GM12878 (cell line): Measurements from ENCODE around the gene ANKRD13C. TPM values are rescaled to one million over a fixed set of nuclear protein-coding genes. Genes with fewer than 3 reads are reported as not detected.

ENCODE experiments used
- BCLAF1 ChIP-seq: fragments of 450-650 bp; IDR thresholded peaks from 2 replicates; pipeline ENCODE4 v1.6.1; 2017; ENCODE audit warnings: antibody characterized with exemption, mild to moderate bottlenecking, moderate library complexity
- CEBPZ ChIP-seq: fragments of 150-350 bp; IDR thresholded peaks from 2 replicates; pipeline ENCODE4 v1.6.1; 2016; ENCODE audit warnings: low read depth, low read length
- CREB1 ChIP-seq: IDR thresholded peaks from 2 replicates; pipeline ENCODE4 v1.6.1; 2012; ENCODE audit warnings: low read depth, mild to moderate bottlenecking, inconsistent platforms
- ELK1 ChIP-seq: IDR thresholded peaks from 2 replicates; pipeline ENCODE4 v1.6.1; 2012; ENCODE audit warnings: low read depth, low read length, improper control_type of control experiment
- EZH2 ChIP-seq: IDR thresholded peaks from 2 replicates; pipeline ENCODE4 v1.6.1; 2012; ENCODE audit warnings: low read depth, mild to moderate bottlenecking, control low read depth, inconsistent platforms, low read length, borderline replicate concordance; ENCODE audit not compliant: control insufficient read depth
- FOXK2 ChIP-seq: fragments of 450-650 bp; IDR thresholded peaks from 2 replicates; pipeline ENCODE4 v1.6.1; 2017; ENCODE audit warnings: mild to moderate bottlenecking, moderate library complexity
- HSF1 ChIP-seq: fragments of 150-350 bp; IDR thresholded peaks from 2 replicates; pipeline ENCODE4 v1.6.1; 2014; ENCODE audit warnings: mild to moderate bottlenecking, low read depth, low read length
- IKZF1 ChIP-seq: fragments of 450-650 bp; conservative IDR thresholded peaks from 2 replicates; pipeline ENCODE4 v1.6.1; 2017; ENCODE audit warnings: antibody characterized with exemption, mild to moderate bottlenecking
- IRF3 ChIP-seq: fragments of 450-650 bp; IDR thresholded peaks from 2 replicates; pipeline ENCODE4 v1.6.1; 2014; ENCODE audit warnings: mild to moderate bottlenecking
- JUNB ChIP-seq: IDR thresholded peaks from 2 replicates; pipeline ENCODE4 v1.6.1; 2016; ENCODE audit warnings: antibody characterized with exemption, mild to moderate bottlenecking
- JUND ChIP-seq: IDR thresholded peaks from 2 replicates; pipeline ENCODE4 v1.6.1; 2012; ENCODE audit warnings: low read depth, mild to moderate bottlenecking, low read length, improper control_type of control experiment, moderate library complexity
- MLLT1 ChIP-seq: fragments of 450-650 bp; IDR thresholded peaks from 2 replicates; pipeline ENCODE4 v1.6.1; 2016; ENCODE audit warnings: mild to moderate bottlenecking
- MTA2 ChIP-seq: fragments of 450-650 bp; IDR thresholded peaks from 2 replicates; pipeline ENCODE4 v1.6.1; 2016; ENCODE audit warnings: low read depth, mild to moderate bottlenecking, moderate library complexity
- SMAD5 ChIP-seq: IDR thresholded peaks from 2 replicates; pipeline ENCODE4 v1.6.1; 2016; ENCODE audit warnings: antibody characterized with exemption, low read depth
- SRF ChIP-seq, 2 experiments: IDR thresholded peaks; 2 replicates each; pipeline ENCODE4 v1.6.1; 2011; ENCODE audit warnings: low read depth in 2 of 2, low read length in 2 of 2, mild to moderate bottlenecking in 1 of 2, moderate library complexity in 1 of 2
- USF1 ChIP-seq: IDR thresholded peaks from 2 replicates; pipeline ENCODE4 v1.6.1; 2011; ENCODE audit warnings: borderline replicate concordance, low read depth, mild to moderate bottlenecking, moderate library complexity, mixed read lengths, low read length; ENCODE audit not compliant: insufficient read depth; ENCODE audit errors: extremely low read length
- polyA plus RNA-seq, 11 experiments: library from polyadenylated mRNA; depleted of rRNA in 4 of 11; unstranded in 6 of 11; stranded (reverse) in 5 of 11; fragments of >200 nt; fragmentation: Nextera tagmentation in 4 of 11; fragmentation: Illumina TruSeq in 1 of 11; extraction: Ambion mirVana in 4 of 11; extraction: Trizol in 1 of 11; gene quantifications; 1 replicate in 1 of 11; 2 replicates in 10 of 11; pipeline versions ENCODE4 v1.2.1 to v1.2.3, GENCODE V29; 2011 to 2016; ENCODE audit warnings: inconsistent platforms in 2 of 11, missing spikeins in 2 of 11, low read depth in 1 of 11
- total RNA-seq, 4 experiments: library from RNA; depleted of rRNA in 3 of 4; stranded (reverse); fragments of >200 nt in 3 of 4; fragmentation: Illumina TruSeq in 1 of 4; extraction: Trizol in 1 of 4; gene quantifications; 2 replicates each; pipeline versions ENCODE4 v1.2.1 to v1.2.3, GENCODE V29; 2013 to 2021

ANKRD13C gene
- total and polyA plus RNA-seq, 10 of the 15 experiments (the other 5 are each of a cell fraction or from before 2014, with no cell fraction given): 3.7 to 24.4 (median 14.1) TPM

- no peak for TF ChIP-seq CEBPZ
- TF ChIP-seq HSF1: no peak
- peak; percentile 91 for TF ChIP-seq JUNB
- no peak for TF ChIP-seq SMAD5
- TF ChIP-seq EZH2: no peak
- TF ChIP-seq SRF (IDR thresholded peaks at IDR 0.05; ENCODE audit: low read depth in 2 of 2, low read length in 2 of 2): no peak
- peak; percentile 94 for TF ChIP-seq MTA2
- TF ChIP-seq IKZF1: peak; percentile 50
- no peak for TF ChIP-seq BCLAF1
- no peak for TF ChIP-seq FOXK2
- TF ChIP-seq JUND: peak; percentile 47; the same call in 1 of the 2 replicates
- TF ChIP-seq CREB1: peak; percentile 67; the same call in 1 of the 2 replicates
- TF ChIP-seq ELK1: no peak
- TF ChIP-seq MLLT1: peak; percentile 93
- no peak for TF ChIP-seq IRF3
- no peak for TF ChIP-seq USF1
Measured at GRCh38 chr1:70358921-70359564, 4.5 kb upstream of the ANKRD13C start (continued).
